Suprapubic skin (tissue), 3 donors: Measurements from ENCODE around the gene NKAIN4.
A peak's percentile ranks its signal among the peaks of the same experiment; 100 is the strongest.

ENCODE experiments used
- CTCF ChIP-seq, 2 donors: fragments of 200-600 bp in 1 of 2; fragments of 450-650 bp in 1 of 2; sonication (generic) in 1 of 2; IDR thresholded peaks; one replicate each; pipeline ENCODE4 v1.5.1; 2016 to 2019; ENCODE audit warnings: antibody characterized with exemption in 2 of 2, mild to moderate bottlenecking in 1 of 2, moderate library complexity in 1 of 2
- POLR2AphosphoS5 ChIP-seq, 3 donors: sonication (generic); formaldehyde crosslinking; IDR thresholded peaks; one replicate each; pipeline ENCODE4 v1.6.1; 2017; ENCODE audit warnings: antibody characterized with exemption in 3 of 3

GRCh38 chr20:63223121-63223825 lies 31.0 kb downstream of the NKAIN4 start:
- TF ChIP-seq CTCF (IDR thresholded peaks at IDR 0.05) (peak in 1 of 2 donors; percentile 65), POLR2AphosphoS5 (IDR thresholded peaks at IDR 0.05) (no peak)
